PC-3 (cell line): ENCODE measurements around the gene TAF1C.

Experiments used
- EZH2 ChIP-seq: fragments of 300-600 bp; sonication (generic); IDR thresholded peaks from one replicate; pipeline ENCODE4 v1.6.1; 2017; ENCODE audit warnings: antibody characterized with exemption, mild to moderate bottlenecking, low read length; ENCODE audit not compliant: unreplicated experiment
- TF ChIP-seq, protein P1 (sequence below): fragments of 300-600 bp; sonication (generic); conservative IDR thresholded peaks from 2 replicates; pipeline ENCODE4 v1.5.1; 2017; ENCODE audit warnings: antibody characterized with exemption, low read depth, mild to moderate bottlenecking, low read length

DNA sequence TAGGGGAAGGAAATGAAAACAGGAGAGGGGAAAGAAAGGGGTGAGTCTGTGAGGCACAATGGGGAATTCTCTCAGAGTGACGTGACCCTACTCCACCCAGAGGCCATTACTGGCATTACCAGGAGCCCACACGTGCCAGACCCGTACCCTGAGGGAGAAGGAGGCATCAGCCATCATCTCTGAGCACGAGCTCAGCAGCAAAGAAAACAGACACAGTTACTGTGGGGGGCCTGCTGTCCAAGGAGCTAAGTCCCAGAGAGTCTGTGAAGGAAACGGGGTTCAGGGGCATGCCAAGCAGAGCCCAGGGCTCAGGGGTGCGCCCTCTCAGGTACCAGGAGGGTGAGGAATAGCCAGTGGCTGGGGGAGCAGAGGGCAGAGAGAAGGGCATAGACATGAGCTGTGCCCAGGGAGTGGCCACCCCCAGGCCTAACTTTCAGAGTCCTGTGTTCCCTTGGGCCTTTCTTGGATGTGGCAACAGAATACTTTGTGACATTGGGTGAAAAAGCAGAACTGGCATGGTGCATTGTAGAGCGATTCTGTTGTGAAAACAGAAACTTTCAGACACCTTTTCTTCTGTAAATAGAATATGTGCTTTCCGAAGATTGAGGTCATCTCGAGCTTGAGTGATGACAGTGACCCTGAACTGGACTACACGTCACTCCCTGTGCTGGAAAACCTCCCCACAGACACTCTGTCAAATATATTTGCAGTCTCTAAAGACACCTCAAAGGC is 11.3 kb downstream of the TAF1C start:
- TF ChIP-seq, protein P1, sequence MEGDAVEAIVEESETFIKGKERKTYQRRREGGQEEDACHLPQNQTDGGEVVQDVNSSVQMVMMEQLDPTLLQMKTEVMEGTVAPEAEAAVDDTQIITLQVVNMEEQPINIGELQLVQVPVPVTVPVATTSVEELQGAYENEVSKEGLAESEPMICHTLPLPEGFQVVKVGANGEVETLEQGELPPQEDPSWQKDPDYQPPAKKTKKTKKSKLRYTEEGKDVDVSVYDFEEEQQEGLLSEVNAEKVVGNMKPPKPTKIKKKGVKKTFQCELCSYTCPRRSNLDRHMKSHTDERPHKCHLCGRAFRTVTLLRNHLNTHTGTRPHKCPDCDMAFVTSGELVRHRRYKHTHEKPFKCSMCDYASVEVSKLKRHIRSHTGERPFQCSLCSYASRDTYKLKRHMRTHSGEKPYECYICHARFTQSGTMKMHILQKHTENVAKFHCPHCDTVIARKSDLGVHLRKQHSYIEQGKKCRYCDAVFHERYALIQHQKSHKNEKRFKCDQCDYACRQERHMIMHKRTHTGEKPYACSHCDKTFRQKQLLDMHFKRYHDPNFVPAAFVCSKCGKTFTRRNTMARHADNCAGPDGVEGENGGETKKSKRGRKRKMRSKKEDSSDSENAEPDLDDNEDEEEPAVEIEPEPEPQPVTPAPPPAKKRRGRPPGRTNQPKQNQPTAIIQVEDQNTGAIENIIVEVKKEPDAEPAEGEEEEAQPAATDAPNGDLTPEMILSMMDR = peak; percentile 75
- no peak for TF ChIP-seq EZH2
